Epithelial cell of prostate (primary cell): Measurements from ENCODE around the gene DPM2.

ENCODE experiments used
- DNase-seq: peaks from one replicate; pipeline ENCODE4 v3.0.0-alpha.2; 2011; ENCODE audit warnings: low read depth, low spot score
- H3K27ac ChIP-seq: fragments of 450-650 bp; 2 replicates; pipeline ENCODE4 v1.5.1; 2017; ENCODE audit warnings: mild to moderate bottlenecking

The DPM2 gene

GRCh38 chr9:127974001-127974768 is 36.5 kb upstream of the DPM2 start:
- H3K27ac ChIP-seq = no peak overlapping the region
- DNase-seq = no peak

GRCh38 chr9:127973169-127974000 is 35.7 kb upstream of the DPM2 start:
- H3K27ac ChIP-seq = peak overlapping the region; percentile 98
- no peak for DNase-seq

GRCh38 chr9:127972236-127972871 is 34.7 kb upstream of the DPM2 start:
- H3K27ac ChIP-seq = peak overlapping the region; percentile 98
- no peak for DNase-seq

GRCh38 chr9:127971357-127972235 is 33.9 kb upstream of the DPM2 start:
- DNase-seq = no peak
- H3K27ac ChIP-seq = peak overlapping the region; percentile 98

- peak overlapping the region; percentile 98 for H3K27ac ChIP-seq
- DNase-seq = peak; percentile 59
These were observed 33.0 kb upstream of the DPM2 start for GRCh38 chr9:127970401-127971313.

DNA sequence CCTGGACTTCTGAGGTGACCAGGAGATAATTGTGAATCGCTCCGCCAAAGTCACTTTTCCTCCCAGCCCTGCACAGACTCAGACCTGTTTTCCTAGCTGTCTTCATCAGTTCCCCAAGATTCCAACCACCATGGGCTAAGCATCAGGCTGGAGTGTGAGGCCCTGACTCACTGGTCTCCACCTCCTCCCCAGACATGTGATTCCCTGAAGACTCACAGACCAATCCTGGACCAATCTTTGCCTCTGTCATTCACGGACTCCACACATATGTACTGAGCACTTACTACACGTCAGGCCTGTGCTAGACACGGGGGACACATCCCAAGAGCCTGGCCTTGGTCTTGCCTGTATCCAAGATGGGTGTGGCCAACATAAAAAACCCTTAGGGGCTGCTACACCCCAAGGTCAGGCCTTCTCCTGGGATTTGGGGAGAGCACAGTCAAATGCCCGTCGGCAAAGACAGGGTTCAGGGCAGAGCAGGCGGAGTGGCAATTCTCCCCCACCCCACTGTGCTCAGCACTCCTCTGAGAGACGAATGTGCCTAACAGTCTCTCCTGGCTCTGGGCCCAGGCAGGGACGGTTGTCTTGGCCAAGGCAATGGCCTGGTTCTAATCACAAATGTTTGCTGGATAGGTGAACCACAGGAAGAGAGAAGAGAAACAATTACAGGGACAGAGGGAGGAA is 31.2 kb upstream of the DPM2 start:
- H3K27ac ChIP-seq = peak overlapping the region; percentile 98
- peak; percentile 77 for DNase-seq

GRCh38 chr9:127968042-127968441 is 30.4 kb upstream of the DPM2 start:
- H3K27ac ChIP-seq = peak overlapping the region; percentile 98
- DNase-seq = peak; percentile 68

DNA sequence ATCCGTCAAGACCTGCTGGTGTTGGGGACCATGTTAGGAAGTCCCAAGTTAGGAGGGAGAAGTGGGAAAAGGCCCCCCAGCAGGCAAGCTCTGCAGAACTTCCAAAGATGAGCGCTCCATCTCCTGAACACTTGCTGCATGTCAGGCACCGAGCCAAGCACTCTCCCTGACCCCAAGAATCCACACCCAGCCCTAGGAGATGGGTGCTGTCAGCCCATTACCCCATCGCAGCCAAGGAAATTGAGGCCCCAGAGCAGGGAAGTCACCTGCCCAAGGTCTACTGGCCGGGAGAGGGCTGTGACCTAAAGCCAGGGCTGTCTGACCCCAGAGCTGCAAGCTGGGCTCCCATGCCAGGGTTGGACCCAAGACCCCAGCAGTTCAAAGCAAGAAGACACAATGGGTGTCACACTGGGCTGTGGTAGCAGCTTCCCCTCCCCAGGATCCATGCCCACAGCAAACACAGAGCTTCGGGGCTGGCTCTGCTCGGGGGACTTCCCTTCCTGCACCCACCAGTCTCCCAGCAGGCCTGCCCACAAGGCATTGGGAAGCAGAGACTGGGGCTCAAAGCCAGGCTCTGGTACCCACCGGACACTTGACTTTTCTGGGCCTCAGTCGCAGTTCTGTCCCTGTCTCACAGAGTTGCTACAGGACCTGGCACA is 29.6 kb upstream of the DPM2 start:
- DNase-seq = no peak
- H3K27ac ChIP-seq = peak overlapping the region; percentile 98

DNA sequence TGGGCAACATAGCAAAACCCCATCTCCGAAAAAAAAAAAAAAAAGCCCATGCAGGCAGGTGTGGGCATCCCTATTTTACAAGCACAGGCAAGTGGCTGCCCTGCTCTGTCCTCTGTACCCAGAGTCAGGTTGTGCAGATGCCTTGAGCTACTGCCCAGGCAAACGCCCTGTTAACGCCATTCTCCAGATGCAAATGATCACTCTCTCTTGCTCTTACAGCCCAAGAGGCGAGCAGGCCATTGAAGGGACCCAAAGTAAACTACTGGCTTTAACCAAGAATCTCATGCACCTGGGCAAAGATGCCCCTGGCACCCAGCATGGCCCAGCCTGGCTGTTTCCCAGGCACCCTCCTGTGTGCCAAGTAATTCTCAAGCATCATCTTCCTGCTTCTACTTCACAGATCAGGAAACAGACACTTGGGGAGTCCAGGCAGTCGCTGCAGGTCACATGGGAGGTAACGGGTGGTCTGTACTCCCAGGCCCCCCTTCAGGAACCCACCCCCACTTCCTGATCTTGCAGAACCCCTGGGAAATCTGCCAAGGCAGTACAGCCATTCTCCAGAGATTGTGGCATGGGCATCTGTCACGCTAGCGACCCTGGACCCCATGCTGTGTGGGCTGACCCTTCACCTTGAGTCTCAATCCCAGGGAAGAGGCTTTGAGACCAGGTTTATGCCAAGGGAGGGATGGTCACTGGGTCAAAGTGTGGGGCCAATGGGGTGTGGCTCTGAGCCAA is 28.9 kb upstream of the DPM2 start:
- no peak for DNase-seq
- peak overlapping the region; percentile 98 for H3K27ac ChIP-seq

DNA sequence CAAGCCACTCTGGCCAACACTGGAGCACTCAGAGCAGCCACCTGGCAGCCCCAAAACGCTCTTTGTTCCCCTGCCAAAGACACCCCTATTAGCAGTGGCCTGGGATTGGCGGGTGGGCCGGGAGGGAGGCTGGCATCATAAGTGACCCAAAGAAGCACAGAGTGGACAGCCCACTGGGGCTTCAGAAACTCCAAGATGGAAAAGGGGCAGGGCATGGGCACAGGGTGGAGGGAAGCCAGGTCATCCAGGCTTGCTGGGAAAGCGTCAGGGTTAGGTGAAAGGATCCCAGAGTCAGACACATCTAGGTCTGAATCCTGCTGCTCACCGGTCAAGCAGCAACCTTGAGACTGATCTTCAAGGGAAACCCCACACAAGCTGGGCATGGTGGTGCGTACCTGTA is 28.3 kb upstream of the DPM2 start:
- peak overlapping the region; percentile 98 for H3K27ac ChIP-seq
- no peak for DNase-seq

- no peak for DNase-seq
- H3K27ac ChIP-seq = no peak overlapping the region
These were observed 25.9 kb upstream of the DPM2 start for GRCh38 chr9:127963359-127964064.

GRCh38 chr9:127963041-127963358 is 25.3 kb upstream of the DPM2 start:
- H3K27ac ChIP-seq = no peak overlapping the region
- no peak for DNase-seq

GRCh38 chr9:127962278-127962677 is 24.6 kb upstream of the DPM2 start:
- no peak for DNase-seq
- H3K27ac ChIP-seq = no peak overlapping the region

DNA sequence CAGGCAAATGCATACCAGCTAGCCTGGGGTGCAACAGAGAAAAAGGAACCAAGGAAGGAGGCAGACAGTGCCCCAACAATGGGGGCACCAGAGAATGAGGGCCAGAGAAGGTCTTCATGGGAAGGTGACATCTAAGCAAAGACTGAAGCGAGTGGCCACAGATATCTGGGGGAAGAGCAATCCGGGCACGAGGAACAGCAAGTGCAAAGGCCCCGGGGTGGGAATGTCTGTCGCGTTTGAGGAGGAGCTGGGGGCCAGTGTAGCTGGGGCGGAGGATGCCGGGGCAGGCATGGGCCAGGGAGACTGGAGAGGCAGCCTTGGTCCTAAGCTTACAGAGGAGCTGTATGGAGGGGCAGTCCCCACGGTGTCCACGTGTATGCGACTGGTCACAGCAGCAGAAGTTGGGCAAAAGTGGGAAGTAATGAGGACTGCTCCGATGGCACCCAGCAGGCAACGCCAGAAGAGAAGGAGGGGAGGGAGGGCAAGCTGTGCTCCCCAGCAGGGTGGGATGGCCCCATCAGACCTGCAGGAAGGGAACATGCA is 24.0 kb upstream of the DPM2 start:
- DNase-seq = no peak
- no peak overlapping the region for H3K27ac ChIP-seq

GRCh38 chr9:127961155-127961490 is 23.5 kb upstream of the DPM2 start:
- peak overlapping the region; percentile 53 for H3K27ac ChIP-seq
- no peak for DNase-seq

DNA sequence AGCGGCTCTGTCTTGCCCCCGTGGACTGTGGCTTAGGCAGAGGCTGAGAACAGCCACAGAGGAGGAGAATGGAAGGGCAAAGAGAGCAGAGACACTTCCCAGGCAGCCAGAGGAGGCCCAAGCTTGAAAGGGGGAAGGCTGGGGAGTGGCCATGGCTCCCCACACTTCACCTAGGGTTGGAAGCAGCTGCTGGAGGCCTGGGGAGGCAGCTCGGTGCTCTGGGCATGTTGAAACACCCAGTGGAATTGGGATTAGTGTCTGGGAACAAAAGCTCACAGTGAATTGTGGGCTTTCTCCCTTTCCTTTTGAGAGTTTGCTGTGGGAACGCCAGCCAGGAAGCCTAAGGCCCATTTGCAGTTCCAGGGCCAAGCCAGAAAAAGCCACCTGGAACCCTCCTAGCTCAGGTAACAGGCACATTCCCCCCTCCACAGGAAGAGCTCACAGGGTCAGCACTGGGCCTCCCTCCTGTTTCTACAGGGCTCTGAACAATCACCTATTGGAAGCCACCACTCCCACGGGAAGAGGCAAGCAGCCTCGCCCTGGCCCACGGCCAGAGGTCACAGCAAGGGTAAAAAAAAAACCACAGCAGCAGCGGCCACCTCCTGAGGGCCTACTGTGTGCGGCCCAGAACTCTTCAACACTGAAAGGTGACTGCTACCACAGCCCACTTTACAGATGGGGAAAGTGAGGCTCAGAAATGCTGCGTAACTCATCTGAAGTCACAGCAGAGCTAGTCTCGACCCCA is 22.9 kb upstream of the DPM2 start:
- H3K27ac ChIP-seq = peak overlapping the region; percentile 53
- no peak for DNase-seq
